DOHH2 (cell line): ENCODE data around the gene COBLL1.
"Not testable (repeated sequence)": the region's sequence is repeated elsewhere in the genome, so short reads cannot be mapped to it uniquely, and the experiment has no call there.

Experiments used
- EZH2phosphoT487 ChIP-seq: fragments of 200-600 bp; sonication (generic); IDR thresholded peaks from 2 replicates; pipeline ENCODE4 v1.6.1; 2017; ENCODE audit warnings: borderline replicate concordance, mild to moderate bottlenecking, antibody characterized with exemption, low read length, moderate library complexity, mixed read lengths
- TF ChIP-seq, protein P1 (sequence below): fragments of 200-600 bp; sonication (generic); IDR thresholded peaks from one replicate; pipeline ENCODE4 v1.5.1; 2014; ENCODE audit warnings: antibody characterized with exemption, mild to moderate bottlenecking, low read depth, low read length; ENCODE audit not compliant: poor library complexity, severe bottlenecking

DNA sequence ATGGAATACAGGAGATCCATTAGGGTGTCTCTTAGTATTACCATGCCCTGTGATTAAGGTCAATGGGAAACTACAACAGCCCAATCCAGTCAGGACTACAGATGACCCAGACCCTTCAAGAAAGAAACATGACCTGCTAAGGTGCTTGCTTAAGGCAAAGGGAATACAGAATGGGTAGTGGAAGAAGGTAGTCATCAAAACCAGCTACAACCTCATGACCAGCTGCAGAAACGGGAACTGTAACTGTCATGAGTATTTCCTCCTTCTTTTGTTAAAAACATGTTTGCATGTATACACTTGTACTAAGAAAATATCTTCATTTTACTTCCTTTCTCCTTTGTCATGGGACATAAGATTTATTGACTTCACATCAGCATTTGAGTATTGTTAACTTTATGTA lies 24.8 kb upstream of the COBLL1 start:
- TF ChIP-seq, protein P1, sequence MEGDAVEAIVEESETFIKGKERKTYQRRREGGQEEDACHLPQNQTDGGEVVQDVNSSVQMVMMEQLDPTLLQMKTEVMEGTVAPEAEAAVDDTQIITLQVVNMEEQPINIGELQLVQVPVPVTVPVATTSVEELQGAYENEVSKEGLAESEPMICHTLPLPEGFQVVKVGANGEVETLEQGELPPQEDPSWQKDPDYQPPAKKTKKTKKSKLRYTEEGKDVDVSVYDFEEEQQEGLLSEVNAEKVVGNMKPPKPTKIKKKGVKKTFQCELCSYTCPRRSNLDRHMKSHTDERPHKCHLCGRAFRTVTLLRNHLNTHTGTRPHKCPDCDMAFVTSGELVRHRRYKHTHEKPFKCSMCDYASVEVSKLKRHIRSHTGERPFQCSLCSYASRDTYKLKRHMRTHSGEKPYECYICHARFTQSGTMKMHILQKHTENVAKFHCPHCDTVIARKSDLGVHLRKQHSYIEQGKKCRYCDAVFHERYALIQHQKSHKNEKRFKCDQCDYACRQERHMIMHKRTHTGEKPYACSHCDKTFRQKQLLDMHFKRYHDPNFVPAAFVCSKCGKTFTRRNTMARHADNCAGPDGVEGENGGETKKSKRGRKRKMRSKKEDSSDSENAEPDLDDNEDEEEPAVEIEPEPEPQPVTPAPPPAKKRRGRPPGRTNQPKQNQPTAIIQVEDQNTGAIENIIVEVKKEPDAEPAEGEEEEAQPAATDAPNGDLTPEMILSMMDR = not testable (repeated sequence)
- TF ChIP-seq EZH2phosphoT487 = not testable (repeated sequence)
